IPS-20b (cell line): Measurements from ENCODE around the gene SYNJ1.
"Not testable (repeated sequence)": the region's sequence is repeated elsewhere in the genome, so short reads cannot be mapped to it uniquely, and the experiment has no call there.

ENCODE experiments used
- H3K27ac ChIP-seq: one replicate; pipeline ENCODE4 v1.5.1; 2013; ENCODE audit warnings: low read length
- H3K27me3 ChIP-seq: 2 replicates; pipeline ENCODE4 v1.6.1; 2013; ENCODE audit warnings: mild to moderate bottlenecking, low read length, inconsistent platforms; ENCODE audit not compliant: insufficient read depth
- H3K36me3 ChIP-seq: 2 replicates; pipeline ENCODE4 v1.6.1; 2013; ENCODE audit warnings: low read depth, mild to moderate bottlenecking, inconsistent platforms, low read length, moderate library complexity; ENCODE audit not compliant: insufficient read depth
- H3K4me1 ChIP-seq: 2 replicates; pipeline ENCODE4 v1.6.1; 2013; ENCODE audit warnings: mild to moderate bottlenecking, control low read depth, inconsistent platforms, low read length, moderate library complexity; ENCODE audit not compliant: insufficient read depth
- H3K4me3 ChIP-seq: 2 replicates; pipeline ENCODE4 v1.5.1; 2013; ENCODE audit warnings: mild to moderate bottlenecking, low read length, inconsistent platforms
- H3K9ac ChIP-seq: 2 replicates; pipeline ENCODE4 v1.6.1; 2013; ENCODE audit warnings: low read depth, mild to moderate bottlenecking, inconsistent platforms, low read length, moderate library complexity
- H3K9me3 ChIP-seq: 2 replicates; pipeline ENCODE4 v1.6.1; 2013; ENCODE audit warnings: mild to moderate bottlenecking, low read depth, low read length, inconsistent platforms; ENCODE audit not compliant: insufficient read depth

SYNJ1 gene

DNA sequence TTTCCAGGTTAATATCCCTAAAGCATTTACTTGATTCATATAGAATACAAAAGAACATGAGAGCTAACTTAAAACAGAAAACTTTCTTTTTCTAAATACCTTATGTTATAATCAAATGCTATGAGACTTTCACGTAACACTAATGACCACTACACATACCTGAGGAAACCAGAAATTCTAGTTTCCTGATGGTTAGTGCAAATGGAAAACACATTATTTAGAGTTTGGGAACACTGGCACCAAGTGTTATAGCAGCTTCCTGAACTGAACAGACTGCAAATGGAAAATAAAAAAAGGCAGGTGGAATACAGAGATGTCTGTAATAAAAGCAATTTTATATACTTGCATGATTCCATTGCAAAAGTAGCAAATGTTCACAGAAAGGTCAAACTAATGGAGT is 28.3 kb upstream of the SYNJ1 start:
- Histone ChIP-seq H3K36me3 (peaks cover 96% of the 10 kb centered on the region), H3K27me3 (no peaks in the 10 kb centered on the region), H3K4me1 (peaks cover 13% of the 10 kb centered on the region), H3K9me3 (no peaks in the 10 kb centered on the region), H3K4me3 (no peak overlapping the region), H3K9ac (no peak overlapping the region), H3K27ac (no peak overlapping the region)

DNA sequence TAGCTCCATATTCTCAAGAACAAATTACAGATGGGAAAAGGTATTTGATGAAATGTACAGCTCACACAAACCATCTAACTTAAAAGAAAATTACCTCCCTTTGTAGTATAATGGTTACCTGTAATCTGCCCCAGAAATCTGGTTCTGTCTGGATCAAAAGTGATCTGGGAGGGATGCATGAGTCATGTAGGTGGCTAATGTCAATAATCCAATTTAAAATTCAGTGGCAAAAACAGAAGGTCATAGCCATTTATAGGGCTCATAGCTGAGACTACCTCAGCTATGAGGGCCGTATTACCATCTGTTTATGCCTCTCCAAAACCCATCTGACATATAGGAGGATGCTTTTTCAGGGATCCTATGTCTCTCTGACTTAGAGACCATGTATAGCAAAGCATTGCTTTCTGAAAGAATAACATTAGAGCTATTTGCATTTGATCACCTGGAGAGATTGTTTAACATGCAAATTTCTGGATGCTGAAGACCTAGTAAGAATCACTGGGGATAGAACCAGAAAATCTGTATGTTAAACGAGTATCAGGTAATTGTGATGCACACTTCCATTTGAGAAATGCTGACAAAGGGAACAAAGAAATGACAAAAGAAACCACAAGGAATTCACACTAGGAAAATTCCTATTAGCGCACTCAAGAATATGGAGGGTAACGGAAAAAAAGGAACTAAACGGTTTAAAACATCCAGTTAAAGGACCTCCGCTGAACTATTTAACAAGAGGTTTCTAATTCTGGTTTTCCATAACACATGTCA is 26.2 kb upstream of the SYNJ1 start:
- Histone ChIP-seq H3K4me1 (peaks cover 13% of the 10 kb centered on the region), H3K27me3 (no peaks in the 10 kb centered on the region), H3K9me3 (no peaks in the 10 kb centered on the region), H3K4me3 (no peak overlapping the region), H3K9ac (no peak overlapping the region), H3K27ac (no peak overlapping the region), H3K36me3 (peaks cover 96% of the 10 kb centered on the region)

DNA sequence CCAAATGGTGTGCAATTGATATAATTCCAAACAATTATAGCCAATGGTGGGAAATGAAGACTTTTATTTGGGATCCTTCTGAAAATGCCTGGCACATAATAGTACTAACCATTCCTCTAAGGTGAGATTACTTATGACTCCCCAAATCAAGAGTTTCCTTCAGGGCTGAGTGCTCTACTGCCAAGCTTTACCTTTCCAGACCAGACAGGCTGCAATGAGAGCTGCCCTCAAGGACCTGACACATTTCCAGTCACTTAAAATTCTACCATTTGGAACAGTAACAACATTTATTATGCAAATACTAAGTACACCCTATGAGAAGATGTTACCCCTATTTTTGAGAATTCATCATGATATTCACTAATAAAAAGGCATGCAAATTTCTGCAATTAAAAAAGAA is 22.6 kb upstream of the SYNJ1 start:
- Histone ChIP-seq H3K9ac (no peak overlapping the region), H3K9me3 (no peaks in the 10 kb centered on the region), H3K36me3 (peaks cover 96% of the 10 kb centered on the region), H3K4me3 (no peak overlapping the region), H3K27me3 (no peaks in the 10 kb centered on the region), H3K27ac (no peak overlapping the region), H3K4me1 (peaks cover 13% of the 10 kb centered on the region)

GRCh38 chr21:32749662-32750061 is 21.8 kb upstream of the SYNJ1 start:
- Histone ChIP-seq H3K4me1 (peaks cover 7% of the 10 kb centered on the region), H3K27me3 (no peaks in the 10 kb centered on the region), H3K27ac (no peak overlapping the region), H3K9me3 (no peaks in the 10 kb centered on the region), H3K36me3 (peaks cover 96% of the 10 kb centered on the region), H3K4me3 (no peak overlapping the region), H3K9ac (no peak overlapping the region)

DNA sequence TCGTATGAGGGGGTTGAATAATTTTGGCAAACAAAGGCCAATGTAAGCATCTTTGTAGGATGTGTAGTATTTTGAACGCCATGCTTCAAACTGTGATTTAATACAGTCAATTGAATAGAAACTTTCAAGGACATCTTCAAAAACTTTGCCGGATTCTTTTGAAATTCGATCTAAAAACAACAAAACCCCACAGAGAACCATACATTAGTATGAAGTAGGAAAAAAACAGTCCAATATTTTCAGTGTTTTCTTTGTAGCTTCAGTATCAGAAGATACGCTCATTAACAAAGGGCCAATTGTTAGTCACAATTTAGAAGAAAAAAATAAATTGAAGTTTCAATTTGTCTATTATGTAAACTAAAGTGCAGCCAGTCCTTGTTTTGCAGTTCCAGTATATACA is 20.7 kb upstream of the SYNJ1 start:
- H3K27ac ChIP-seq = no peak overlapping the region
- peaks cover 96% of the 10 kb centered on the region for H3K36me3 ChIP-seq
- no peaks in the 10 kb centered on the region for H3K4me1 ChIP-seq
- H3K4me3 ChIP-seq = no peak overlapping the region
- no peak overlapping the region for H3K9ac ChIP-seq
- no peaks in the 10 kb centered on the region for H3K9me3 ChIP-seq
- no peaks in the 10 kb centered on the region for H3K27me3 ChIP-seq

DNA sequence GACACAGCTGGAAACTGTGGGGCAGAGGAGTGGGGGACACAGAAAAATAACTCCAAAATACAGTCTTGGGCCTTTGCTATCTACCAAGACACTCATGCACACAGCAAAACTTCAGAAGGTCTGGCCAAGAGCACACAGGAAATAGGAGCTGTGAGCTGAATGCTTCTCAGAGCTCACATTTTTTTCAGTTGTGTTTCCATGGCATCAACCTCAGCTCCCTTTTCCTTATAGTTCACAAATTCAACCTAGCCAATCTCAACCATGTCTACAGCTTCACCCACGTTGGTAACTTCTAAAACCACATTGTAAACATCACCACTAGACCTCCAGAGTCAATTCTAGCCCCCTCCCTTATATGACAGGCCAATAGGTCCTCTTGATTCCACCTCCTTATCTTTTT is 19.6 kb upstream of the SYNJ1 start:
- Histone ChIP-seq H3K4me1 (no peaks in the 10 kb centered on the region), H3K36me3 (peaks cover 100% of the 10 kb centered on the region), H3K9ac (no peak overlapping the region), H3K27ac (no peak overlapping the region), H3K4me3 (no peak overlapping the region), H3K27me3 (no peaks in the 10 kb centered on the region), H3K9me3 (no peaks in the 10 kb centered on the region)

GRCh38 chr21:32746711-32747110 is 18.9 kb upstream of the SYNJ1 start:
- peaks cover 100% of the 10 kb centered on the region for H3K36me3 ChIP-seq
- not testable (repeated sequence) for H3K4me1 ChIP-seq, H3K9me3 ChIP-seq, H3K4me3 ChIP-seq, H3K27me3 ChIP-seq, H3K27ac ChIP-seq, H3K9ac ChIP-seq

GRCh38 chr21:32742396-32742795 is 14.6 kb upstream of the SYNJ1 start:
- no peaks in the 10 kb centered on the region for H3K27me3 ChIP-seq
- H3K27ac ChIP-seq = no peak overlapping the region

DNA sequence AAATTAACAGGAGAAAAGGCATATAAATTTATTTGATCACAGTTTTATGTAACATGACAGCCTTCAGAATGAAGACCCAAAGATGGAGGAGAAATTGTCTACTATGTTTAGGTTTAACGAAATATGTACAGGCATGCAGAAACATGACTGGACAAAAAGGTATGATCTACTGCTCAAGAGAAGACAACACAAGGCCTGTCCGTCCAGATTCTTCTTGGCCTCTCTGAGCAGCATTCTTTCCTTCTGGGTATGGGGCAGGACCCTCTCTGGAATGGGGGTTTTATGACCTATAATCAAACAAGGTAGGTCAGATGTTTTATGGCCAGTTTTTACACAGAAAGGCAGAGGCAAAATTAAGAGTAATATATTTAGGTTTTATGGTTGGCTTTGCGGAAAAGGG is 13.5 kb upstream of the SYNJ1 start:
- Histone ChIP-seq H3K27ac (no peak overlapping the region), H3K9me3 (no peaks in the 10 kb centered on the region), H3K36me3 (peaks cover 98% of the 10 kb centered on the region), H3K9ac (no peak overlapping the region), H3K27me3 (no peaks in the 10 kb centered on the region), H3K4me1 (peaks cover 4% of the 10 kb centered on the region; the same call in 1 of the 2 replicates), H3K4me3 (no peak overlapping the region)

More at GRCh38 chr21:32742396-32742795, 14.6 kb upstream of the SYNJ1 start:
- H3K4me3 ChIP-seq = no peak overlapping the region
- H3K9ac ChIP-seq = no peak overlapping the region
- H3K4me1 ChIP-seq = no peaks in the 10 kb centered on the region; the same call in 1 of the 2 replicates
- H3K9me3 ChIP-seq = no peaks in the 10 kb centered on the region
- peaks cover 98% of the 10 kb centered on the region for H3K36me3 ChIP-seq

DNA sequence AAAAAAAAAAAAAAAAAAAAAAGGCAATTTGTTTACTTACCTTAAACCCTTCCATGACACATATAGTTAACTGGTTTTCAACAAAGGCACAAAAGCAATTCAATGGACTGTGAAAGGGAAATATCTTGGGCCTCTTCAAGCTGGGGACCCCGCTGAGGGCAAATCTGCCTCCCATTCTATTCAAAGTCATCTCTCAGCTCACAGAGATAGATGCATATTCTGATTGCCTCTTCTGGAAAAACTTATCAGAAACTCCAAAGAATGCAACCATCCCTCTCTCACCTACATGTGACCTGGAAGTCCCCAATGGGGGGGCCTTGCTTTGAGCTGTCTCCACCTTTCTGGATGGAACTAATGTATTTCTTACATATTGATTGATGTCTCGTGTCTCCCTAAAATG is 12.1 kb upstream of the SYNJ1 start:
- Histone ChIP-seq H3K36me3 (peaks cover 90% of the 10 kb centered on the region), H3K4me3 (no peak overlapping the region), H3K9ac (no peak overlapping the region), H3K27ac (no peak overlapping the region), H3K9me3 (no peaks in the 10 kb centered on the region), H3K27me3 (no peaks in the 10 kb centered on the region), H3K4me1 (peaks cover 7% of the 10 kb centered on the region; the same call in 1 of the 2 replicates)

DNA sequence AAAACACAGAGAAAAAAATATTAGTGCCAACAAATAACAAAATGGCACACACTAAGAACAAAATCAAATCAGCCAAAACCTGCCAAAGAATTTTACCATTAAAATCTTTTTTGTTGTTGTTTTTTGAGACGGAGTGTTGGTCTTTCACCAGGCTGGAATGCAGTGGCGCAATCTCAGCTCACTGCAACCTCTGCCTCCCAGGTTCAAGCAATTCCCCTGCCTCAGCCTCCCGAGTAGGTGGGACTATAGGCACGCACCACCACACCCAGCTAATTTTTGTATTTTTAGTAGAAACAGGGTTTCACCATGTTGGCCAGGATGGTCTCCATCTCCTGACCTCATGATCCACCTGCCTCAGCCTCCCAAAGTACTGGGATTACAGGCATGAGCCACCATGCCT is 8.3 kb upstream of the SYNJ1 start:
- H3K9me3 ChIP-seq, H3K27ac ChIP-seq, H3K9ac ChIP-seq, H3K4me1 ChIP-seq, H3K27me3 ChIP-seq: not testable (repeated sequence)
- Histone ChIP-seq H3K36me3 (peaks cover 75% of the 10 kb centered on the region), H3K4me3 (0 out of 2 replicates have a peak overlapping the region, but pooled peaks have one; percentile 10)

GRCh38 chr21:32735524-32735923 is 7.7 kb upstream of the SYNJ1 start:
- Histone ChIP-seq H3K36me3 (peaks cover 69% of the 10 kb centered on the region), H3K9me3 (no peaks in the 10 kb centered on the region), H3K9ac (no peak overlapping the region), H3K4me3 (0 out of 2 replicates have a peak overlapping the region, but pooled peaks have one; percentile 10), H3K27ac (no peak overlapping the region), H3K4me1 (peaks cover 10% of the 10 kb centered on the region; the same call in 1 of the 2 replicates), H3K27me3 (no peaks in the 10 kb centered on the region)
